GM18505 (cell line): ENCODE measurements around the gene ARPC2.

Experiments used
- ATAC-seq: cut with Tn5 transposase; IDR thresholded peaks from one replicate; pipeline ENCODE4 v1.9.1; 2021; ENCODE audit not compliant: unreplicated experiment
- POLR2A ChIP-seq: IDR thresholded peaks from 4 replicates; pipeline ENCODE4 v1.6.1; 2011; ENCODE audit warnings: borderline replicate concordance; ENCODE audit not compliant: insufficient read depth, insufficient read length; ENCODE audit errors: extremely low read depth

The ARPC2 gene

DNA sequence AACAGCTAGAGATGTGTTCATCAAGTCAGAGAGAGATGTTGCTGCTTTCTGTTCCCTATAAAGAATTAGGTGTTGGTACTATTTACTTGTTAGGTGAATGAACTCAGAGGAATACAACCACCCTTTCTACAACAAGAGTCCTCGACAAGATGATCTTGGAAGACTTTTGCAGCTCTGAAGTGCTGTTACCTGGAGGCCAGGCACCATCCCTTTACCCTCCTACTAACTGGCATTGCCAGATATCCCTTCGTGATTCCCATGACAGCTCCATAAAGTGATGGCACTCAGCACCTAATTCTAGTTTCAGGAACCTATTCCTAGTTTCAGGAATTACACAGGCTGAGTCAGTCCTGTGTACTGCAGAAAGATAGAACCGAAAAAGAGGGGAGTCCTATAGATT lies 9.9 kb downstream of the ARPC2 start:
- no peak for TF ChIP-seq POLR2A
- ATAC-seq: no peak

DNA sequence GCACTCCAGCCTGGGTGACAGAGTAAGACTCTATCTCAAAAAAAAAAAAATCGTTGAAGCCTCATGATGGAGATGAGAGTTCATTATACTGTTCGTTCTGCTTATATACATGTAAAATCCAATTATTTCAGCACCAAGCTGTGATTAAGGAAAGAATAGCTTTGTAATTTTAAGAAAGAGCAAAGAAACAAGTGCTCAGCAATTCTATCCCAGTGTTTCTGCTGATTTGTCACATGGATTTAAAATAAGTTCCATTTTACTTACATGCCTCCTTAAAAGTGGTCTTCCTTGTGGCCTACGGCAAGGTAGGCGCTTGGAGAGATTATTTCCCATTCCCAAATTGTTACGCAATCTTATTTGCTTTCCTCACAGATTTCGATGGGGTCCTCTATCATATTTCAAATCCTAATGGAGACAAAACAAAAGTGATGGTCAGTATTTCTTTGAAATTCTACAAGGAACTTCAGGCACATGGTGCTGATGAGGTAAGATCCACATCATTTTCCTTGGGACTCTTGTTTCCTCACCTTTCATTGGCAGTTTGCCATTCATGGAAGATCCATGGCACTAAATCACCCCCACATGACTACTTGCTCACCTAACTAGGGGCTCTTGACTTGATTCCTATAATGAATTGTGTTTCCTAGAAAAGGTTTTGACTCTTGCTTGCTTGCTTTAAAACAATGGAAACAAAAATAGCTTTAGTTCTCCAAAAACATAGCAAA lies 11.5 kb downstream of the ARPC2 start:
- no peak for TF ChIP-seq POLR2A
- ATAC-seq: no peak

DNA sequence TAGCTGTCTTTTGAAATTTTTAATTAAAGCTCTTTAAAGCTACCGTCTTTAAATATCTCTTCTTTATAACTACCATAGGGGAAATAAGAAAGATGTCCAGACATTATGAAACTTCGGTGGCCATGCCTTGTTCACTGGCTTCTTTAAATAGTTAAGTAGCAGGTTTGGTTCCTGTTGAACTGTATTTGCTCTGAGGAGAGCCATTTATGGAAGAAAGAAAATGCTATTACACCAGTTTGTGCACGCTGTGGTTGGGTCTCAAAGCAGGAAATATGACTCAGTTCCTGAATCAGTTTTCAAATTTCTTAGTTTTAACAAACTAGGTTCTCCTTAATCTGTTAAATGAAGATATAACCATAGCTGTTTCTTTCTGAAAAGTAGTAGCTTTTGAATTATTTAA lies 12.2 kb downstream of the ARPC2 start:
- no peak for TF ChIP-seq POLR2A
- peak; percentile 91 for ATAC-seq

DNA sequence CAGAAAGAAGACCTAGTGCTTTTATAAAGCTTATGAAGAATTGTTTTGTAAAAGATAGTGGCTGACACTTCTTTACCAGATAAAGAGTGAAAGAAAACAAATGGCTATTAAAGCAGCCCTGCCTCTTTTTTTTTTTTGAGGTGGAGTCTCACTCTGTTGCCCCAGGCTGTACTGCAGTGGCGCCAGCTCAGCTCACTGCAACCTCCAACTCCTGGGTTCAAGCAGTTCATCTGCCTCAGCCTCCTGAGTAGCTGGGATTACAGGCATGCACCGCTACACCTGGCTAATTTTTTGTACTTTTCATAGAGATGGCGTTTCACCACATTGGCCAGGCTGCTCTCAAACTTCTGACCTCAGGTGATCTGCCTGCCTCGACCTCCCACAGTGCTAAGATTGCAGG lies 12.9 kb downstream of the ARPC2 start:
- TF ChIP-seq POLR2A: no peak
- peak; percentile 11 for ATAC-seq

DNA sequence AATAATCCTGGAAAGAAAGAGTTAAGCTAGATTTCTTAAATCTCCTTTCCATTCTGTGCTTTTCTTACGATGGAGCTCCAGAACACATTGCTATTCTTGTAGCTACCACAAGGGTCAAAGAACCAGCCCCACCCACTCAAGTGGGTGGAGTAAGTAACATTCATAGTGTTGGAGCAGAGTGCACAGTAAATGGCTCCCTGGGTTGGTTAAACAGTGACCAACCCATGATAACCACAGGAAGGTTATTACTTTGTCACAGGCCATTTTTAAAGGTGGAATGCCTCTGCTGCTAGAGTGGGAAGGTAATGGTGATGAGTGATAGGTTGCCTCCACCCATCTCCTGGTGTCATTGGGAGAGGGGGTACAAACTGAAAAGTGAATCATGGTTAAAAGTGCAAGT lies 13.9 kb downstream of the ARPC2 start:
- TF ChIP-seq POLR2A: no peak
- ATAC-seq: no peak

DNA sequence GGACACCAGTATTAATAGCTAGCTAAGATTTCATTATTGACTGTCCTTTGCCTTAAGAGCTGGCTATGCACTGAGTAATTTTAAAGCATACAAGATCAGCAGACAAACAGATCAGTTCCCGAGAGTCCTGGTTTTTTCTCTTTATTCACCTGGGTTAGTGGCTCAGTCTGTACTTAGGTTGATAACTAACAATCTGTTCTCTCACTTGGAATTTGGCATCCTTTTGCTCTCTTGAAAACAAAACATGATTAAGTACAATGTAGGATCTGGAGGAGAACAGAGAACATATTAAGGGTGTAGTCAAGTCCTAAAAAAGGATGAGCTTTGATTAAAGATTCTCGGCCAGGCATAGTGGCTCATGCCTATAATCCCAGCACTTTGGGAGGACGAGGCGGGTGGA lies 16.6 kb downstream of the ARPC2 start:
- no peak for ATAC-seq
- TF ChIP-seq POLR2A: no peak

DNA sequence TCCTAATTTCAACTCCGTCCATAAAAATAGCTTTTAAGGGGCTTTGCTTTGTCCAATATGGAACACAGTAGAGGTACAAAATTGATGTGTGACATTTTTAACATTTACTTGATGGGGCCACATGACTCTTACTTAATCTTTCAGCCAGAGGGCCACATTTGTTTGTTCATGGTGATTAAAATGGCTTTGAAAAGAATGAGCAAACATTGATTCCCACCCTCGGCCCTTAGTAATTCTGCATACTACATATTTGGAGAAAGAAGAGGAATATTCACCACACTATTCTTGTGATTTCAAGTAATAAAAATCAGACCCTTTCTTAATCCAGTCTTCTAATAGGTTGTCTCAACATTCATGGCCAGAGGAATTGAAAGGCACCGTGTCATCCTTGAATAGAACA lies 17.5 kb downstream of the ARPC2 start:
- no peak for TF ChIP-seq POLR2A
- no peak for ATAC-seq

DNA sequence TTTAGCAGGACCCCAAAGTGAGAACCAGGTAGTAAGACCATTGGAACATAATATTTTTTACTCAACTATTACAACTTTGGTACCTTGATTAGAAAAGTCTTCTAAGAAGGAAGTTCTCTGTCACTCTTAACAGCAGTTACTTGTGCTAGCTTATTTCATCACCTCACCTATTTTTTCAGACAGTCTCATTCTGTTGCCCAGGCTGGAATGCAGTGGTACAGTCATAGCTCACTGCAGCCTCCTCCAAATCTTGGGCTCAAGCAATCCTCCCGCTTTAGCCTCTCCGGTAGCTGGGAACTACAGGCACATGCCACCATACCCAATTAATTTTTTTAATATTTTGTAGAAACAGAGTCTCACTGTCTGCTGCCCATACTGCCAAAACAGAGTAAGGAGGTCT lies 18.0 kb downstream of the ARPC2 start:
- TF ChIP-seq POLR2A: peak; percentile 5
- no peak for ATAC-seq

DNA sequence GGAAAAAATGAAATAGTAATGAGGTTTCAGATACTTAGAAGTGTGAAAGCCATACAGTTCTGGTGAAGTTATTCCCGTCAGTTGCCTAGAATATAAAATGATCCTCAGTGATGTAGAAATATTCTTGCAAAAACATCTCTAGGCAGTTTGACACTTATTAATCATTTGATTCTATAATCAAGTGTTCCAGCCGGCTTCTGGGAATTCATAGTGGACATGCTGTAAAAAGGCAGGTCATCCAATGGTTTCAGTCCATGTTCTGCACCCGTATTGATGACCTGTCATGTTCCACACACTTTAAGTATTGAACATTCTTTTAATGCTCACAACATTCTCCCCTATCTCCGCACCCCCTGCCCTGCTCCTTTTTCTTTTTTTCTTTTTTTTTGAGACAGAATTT lies 19.8 kb downstream of the ARPC2 start:
- no peak for TF ChIP-seq POLR2A
- no peak for ATAC-seq

DNA sequence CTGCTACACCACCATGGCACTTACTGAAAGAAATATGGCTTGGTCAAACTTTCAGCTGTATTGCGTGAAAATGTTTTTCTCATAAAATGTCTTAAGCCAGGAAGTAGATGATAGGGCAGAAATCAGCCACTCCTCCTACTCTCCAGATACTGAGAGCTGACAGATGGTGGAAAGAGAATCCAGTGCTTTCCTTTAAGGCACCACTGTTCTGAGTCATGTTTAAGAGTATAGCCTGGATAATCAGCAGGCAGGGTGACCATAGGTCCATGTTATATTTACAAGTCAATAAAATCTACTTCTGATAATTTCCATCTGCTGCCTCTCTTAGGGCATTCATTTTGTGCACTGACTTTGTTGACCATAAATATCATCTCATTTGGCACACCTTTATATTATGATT lies 21.9 kb downstream of the ARPC2 start:
- TF ChIP-seq POLR2A: no peak
- no peak for ATAC-seq

DNA sequence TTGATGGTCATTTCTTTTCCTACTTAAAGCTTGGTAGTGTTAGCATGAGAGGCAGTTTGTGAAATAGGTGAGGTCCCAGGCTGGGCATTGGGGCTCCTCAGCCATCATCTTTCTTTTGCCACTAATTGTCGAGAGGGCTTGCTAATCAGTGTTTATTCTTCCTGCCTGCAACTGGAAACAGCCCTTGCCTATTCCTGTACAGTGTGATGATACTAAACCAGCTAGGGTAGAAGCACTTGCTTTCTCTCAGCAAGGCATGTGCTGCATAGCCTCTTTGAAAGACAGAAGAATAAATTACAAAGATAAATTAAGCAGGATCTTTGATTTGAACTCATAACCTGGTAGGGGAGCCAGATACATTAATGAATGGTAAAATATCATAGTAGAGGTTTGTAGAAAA lies 27.2 kb downstream of the ARPC2 start:
- no peak for ATAC-seq
- TF ChIP-seq POLR2A: no peak

DNA sequence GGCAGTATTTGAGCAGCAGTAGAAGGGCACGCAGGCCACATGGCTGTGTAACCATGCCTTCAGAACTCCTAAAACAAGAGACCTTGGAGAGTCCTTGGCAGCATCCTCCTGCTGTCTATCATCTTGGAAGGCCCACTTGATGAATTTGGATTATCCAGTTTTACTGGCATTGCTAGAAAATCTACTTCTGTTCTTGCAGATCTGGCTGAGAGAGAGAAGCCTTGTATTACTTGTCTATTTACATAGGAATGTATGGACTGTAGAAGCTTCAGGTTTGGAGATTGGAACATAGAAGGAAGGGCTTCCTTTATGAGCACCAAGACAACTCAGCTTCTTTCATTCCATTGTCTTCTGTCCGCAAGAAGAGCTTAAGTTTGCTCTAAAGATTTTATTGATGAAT lies 27.7 kb downstream of the ARPC2 start:
- ATAC-seq: no peak
- TF ChIP-seq POLR2A: peak; percentile 21

DNA sequence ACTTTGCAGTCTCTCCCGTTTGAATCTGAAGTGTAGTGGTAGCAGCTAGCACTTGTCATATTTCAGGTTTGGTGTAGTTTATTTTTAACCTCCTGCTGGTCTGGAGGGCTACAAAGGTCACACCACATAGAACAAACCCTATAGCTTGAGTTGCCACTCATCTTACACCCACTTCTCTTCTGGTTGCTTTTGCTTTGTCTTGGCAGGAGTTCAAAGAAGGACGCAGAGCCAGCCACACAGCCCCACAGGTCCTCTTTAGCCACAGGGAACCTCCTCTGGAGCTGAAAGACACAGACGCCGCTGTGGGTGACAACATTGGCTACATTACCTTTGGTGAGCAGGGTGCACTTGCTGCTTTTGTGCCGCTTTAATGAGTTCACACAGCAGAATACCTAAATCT lies 28.2 kb downstream of the ARPC2 start:
- ATAC-seq: no peak

DNA sequence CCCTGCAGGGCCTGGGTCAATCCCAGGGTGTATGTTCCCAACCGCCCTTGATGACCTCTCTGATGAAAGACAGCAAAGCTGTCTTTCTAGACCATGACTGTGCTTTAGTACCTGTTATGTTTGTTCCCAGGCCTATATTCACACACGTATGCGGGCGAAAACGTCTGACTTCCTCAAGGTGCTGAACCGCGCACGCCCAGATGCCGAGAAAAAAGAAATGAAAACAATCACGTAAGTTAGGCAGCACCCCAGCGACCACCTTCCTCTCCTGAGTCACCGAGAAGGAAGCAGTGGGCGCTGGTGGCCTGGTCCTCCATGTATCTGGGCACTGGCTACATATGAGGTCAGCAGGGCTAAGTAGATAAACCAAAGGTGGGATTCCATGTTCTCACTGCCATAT lies 32.7 kb downstream of the ARPC2 start:
- no peak for ATAC-seq
- TF ChIP-seq POLR2A: no peak

More for the DNA sequence above, 28.2 kb downstream of the ARPC2 start:
- TF ChIP-seq POLR2A: peak; percentile 34
